ENCODE measurements around the gene SLC25A42.
"Not testable (repeated sequence)": the region's sequence is repeated elsewhere in the genome, so short reads cannot be mapped to it uniquely, and the experiment has no call there.

The SLC25A42 gene

DNA sequence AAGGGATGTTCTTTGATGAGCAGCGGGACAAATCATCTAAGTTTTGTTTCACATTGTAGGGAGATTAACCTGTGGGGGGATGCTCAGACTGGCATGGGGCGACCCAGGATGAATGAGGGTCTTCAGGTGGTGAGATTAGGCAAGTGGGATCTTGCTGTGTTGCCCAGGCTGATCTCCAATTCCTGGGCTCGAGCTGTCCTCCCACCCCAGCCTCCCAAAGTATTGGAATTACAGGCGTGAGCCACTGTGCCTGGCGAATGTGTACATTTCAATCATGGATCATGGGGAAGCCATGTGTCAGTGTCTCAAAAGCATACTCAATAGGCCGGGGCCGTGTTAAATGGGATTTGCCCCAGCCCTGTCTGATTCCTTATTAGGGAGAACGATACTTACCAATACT is 8.1 kb downstream of the SLC25A42 start:
- no peak for DNase-seq

DNA sequence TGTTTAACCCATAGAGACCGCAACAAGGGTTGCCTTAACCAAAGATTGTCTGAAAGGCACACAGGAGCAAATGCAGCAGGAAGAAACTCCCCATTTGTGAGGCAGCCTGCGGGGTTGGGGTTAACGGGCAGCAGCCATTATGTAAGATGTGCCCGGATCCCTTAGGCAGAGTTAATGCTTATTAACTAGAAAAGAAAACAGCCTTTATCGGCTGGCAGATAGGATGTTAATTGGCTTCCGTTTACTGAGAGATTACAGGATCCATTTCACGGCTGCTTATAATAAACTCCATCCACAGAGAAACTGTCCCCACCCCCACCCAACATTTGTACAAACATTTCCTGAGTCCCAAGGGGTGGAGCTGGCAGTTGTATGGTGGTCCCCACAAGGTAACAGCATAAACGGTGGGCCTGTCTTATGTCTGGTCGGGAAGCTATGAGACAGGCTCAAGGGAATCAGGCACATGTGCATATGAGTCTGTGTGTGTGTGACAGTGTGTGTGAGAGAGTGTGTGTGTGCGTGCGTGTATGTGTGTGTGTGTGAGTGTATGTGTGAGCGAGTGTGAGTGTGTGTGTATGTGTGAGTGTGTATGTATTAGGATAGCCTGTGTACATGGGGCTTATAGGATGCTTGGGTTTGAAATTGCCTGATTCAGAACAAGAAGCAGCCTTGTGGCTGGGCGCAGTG is 10.5 kb downstream of the SLC25A42 start:
- no peak for DNase-seq

DNA sequence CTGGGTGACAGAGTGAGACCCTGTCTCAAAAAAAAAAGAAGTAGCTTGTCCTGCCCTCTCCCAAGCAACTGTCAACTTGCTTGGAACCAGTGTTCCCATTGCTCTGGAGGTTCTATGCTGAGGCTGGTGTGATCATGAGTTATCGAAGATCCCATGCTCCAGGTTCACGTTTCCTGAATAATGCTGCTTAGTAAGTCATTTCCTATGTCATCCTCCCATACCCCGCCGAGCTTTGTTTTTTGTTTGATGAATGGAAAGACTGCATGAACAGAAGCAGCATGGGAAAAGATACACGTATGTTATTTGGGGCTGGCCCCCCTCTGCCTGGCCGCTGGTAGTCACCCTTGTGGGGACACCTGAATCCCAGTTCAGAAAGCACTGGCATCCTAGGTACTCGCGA is 11.3 kb downstream of the SLC25A42 start:
- DNase-seq: no peak

DNA sequence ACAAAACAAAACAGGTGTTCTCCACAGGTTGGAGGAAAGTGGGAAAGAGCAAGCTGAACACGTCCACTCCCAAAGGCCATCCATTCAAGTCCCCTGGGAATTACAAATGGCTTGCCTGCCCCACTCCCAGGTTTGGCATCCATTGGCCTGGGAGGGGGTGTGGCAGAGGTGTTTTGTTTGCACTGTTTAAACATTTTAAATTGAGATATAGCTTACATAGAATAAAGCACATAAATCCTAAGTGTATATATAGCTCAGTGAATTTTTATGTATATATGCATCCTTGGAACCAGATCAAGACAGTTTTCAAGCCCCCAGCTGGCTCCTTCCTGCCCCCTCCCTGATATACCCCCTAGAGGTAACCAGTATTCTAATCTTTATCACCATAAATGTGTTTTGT is 12.7 kb downstream of the SLC25A42 start:
- DNase-seq: no peak

DNA sequence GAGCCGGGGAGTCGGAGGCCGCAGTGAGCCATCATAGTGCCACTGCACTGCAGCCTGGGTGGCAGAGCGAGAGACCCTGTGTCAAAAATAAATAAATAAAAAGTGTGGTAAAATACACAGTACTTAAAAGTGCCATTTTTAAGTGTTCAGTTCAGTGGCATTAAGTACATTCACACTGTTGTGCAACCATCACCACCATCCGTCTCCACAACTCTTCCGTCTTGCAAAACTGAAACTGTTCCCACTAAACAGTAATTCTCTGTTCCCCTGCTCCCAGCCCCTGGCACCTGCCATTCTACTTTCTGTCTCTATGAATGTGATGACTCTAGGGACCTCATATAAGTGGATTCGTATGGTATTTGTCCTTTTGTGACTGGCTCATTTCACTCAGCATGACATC is 13.3 kb downstream of the SLC25A42 start:
- DNase-seq: no peak

DNA sequence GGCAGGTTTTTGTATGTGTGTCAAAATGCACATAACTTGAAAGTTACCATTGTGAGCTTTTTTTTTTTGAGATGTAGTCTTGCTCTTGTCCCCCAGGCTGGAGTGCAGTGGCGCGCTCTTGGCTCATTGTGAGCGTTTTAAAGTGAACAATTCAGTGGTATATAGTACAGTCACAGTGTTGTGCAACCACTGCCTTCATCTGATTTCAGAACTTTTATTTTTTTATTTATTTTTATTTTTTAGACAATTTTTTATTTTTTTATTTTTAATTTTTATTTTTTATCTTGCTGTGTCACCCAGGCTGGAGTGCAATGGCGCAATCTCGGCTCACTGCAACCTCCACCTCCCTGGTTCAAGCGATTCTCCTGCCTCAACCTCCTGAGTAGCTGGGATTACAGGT is 15.0 kb downstream of the SLC25A42 start:
- DNase-seq: no peak

DNA sequence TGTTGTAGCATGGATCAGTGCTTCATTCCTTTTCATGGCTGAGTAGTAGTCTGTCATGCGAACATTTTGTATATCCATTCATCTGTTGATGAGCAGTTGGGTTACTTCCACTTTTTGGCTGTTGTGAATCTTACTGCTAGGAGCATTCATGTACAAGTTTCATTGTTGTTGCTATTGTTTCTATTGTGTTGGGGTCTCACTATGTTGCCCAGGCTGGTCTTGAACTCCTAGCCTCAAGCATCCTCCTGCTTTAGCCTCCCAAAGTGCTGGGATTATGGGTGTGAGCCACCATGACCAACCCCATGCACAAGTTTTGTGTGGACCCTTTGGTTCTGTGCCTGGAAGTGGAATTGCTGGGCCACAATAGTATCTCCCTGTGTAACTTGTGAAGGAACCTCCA is 15.8 kb downstream of the SLC25A42 start:
- DNase-seq: no peak

DNA sequence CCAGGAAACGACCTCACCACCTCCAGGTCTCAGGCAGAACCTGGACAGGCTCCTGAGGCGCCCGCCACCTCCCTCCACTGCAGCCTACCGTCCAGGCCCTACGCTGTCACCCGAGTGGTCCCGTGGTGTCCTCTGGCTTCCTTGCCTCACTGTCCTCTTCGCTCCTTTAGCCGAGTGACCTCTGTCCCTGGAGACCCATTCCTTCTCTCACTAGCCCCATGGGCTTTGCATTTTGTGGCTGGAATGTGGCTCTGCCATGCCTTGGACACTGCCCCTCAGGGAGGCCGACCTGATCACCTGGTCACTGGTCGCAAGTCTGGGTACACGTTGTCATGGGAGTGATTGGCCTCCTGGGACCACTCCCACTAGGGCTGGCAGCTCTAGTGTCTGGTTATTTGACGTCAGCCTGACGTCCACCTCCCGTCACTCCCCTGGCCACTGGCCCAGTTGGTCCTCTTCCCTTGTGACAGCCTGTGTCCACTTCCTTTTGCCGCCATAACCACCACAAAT is 17.9 kb downstream of the SLC25A42 start:
- DNase-seq: no peak

DNA sequence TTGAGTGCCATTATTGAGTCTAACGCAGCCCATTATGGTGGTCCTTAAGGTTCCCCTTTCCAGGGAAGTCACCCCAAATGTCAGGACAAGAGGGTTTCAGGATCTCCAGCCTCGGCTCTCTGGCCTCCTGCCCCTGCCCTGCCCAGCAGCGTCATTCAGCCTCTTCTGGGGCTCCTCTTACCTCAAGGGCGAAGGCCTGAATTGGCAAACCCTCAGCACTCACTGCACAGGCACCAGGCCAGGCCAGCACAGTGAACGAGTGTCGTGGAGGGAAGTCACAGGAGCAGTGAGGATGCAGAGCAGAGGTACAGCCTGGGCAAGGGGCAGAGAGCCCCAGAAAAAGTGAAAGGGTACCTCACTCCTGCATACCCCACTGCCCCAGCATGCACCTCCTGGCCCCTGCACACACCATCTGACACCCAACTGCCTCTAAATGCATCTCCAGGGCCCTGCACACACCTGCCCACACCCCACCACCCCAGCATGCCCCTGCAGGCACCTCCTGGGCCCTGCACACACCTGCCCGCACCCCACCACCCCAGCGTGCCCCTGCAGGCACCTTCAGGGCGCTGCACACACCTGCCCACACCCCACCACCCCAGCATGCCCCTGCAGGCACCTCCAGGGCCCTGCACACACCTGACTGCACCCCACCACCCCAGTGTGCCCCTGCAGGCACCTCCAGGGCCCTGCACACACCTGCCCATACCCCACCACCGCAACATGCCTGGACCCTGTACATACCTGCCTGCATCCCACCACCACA is 19.8 kb downstream of the SLC25A42 start:
- DNase-seq: no peak

DNA sequence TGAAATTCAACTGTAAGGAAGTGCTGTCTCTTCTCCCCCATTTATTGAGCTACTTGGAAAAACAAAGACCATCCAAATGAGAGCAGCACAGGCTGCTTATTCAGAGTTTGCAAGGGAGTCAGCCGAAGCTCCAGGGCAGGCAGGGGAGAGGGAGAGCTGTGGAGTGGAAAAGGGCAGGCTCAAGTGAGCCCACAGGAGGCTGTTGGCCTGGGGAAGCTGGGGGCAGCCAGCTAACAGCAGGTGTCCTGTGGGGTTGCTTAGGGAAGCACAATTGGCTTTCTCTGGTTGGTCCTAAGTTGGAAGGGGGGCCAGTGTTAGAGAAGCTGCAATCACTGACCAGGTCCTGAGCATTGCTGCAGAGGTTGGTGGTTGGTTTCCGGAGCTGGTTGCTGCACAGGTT is 23.9 kb downstream of the SLC25A42 start:
- DNase-seq: no peak

DNA sequence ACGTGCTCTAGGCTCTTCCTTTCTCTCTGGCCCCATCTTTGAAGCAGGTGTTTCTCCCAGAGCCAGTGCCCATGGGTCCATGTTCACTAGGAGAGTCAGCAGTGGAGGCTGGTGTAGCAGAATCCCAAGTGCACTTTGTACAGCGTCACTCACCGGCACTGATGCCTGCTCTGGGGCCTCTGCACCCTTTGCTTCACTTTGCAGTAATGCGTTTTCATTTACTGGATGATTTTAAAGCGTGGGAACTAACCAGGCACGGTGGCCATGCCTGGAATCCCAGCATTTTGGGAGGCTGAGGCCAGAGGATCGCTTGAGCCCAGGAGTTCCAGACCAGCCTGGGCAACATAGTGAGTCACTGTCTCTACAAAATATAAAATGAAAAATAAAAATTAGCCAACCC is 30.7 kb downstream of the SLC25A42 start:
- no peak for DNase-seq

DNA sequence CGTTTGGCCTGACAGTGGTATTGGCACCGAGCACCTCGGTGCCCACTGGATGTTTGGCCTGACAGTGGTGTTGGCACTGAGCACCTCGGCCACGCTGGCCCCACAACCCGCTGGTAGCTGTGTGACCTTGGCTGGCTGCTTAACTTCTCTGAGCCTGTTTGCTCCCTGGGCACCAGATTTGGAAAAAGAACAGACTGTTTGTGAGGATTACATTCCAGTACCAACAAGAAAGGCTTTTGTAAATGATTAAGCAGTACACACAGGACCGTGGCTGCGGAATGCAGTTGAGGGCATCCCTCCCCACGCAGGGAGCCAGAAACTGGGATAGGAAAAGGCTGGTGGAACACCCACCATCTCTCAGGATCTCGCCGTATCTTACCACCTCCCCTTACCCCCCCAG is 31.9 kb downstream of the SLC25A42 start:
- DNase-seq: no peak

DNA sequence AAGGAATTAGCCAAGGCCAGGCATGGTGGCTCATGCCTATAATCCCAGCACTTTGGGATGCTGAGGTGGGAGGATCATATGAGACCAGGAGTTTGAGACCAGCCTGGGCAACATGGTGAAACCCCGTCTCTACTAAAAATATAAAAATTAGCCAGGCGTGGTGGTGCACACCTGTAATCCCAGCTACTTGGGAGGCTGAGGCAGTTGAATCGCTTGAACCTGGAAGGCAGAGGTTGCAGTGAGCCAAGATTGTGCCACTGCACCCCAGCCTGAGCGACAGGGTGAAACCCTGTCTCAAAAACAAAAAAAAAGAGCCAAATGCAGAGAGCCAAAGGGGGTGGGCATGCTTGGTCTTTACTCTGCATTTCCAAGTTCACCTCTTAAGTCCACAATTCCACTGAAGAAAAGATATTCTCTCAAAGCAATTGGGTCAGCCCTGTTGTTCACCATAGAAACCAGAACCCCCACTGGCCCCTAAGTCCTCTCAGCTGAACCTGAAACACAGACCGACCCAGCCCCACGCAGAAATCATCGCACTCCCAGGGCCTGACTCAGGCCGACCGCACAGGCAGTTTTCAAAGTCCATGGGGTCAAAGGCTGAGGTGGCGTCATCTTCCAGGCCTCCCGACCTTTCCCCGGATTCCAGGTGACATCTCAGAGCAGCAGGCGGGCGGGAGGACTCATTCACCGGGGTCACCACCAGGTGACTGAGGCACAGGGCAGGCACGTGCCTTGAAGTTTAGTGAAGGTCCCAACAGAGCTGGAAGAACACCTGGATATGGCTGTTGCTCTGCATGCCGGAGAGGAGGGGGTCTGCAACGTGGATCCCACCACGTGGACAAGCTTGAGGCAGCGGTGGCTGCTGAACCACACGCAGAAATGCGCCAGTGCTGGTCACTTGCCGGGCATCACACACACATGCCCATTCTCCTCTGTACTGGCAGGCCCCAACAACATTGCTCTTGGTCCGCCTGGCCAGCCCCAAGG is 33.1 kb downstream of the SLC25A42 start:
- no peak for DNase-seq

DNA sequence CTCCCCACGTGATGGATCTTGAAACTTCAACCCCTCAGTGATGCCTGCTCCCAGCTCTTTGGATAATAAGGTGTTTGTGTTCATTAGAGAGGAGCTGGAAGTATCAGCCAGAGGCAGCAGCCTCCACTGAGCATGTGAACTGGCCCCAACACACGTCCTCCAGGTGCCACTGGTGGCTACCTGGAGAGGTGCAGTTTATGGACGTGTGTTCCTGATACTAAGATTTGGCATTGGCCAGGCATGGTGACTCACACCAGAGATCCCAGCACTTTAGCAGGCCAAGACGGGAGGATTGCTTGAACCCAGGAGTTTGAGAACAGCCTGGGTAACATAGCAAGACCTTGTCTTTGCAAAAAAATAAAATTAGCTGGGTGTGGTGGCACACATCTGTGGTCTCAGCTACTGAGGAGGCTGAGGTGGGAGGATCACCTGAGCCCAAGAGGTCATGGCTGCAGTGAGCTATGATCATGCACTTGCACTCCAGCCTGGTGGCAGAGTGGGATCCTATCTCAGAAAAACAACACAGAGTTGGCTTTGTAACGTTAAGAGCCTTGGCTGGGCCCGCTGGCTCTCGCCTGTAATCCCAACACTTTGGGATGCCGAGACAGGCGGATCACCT is 34.4 kb downstream of the SLC25A42 start:
- no peak for DNase-seq

DNA sequence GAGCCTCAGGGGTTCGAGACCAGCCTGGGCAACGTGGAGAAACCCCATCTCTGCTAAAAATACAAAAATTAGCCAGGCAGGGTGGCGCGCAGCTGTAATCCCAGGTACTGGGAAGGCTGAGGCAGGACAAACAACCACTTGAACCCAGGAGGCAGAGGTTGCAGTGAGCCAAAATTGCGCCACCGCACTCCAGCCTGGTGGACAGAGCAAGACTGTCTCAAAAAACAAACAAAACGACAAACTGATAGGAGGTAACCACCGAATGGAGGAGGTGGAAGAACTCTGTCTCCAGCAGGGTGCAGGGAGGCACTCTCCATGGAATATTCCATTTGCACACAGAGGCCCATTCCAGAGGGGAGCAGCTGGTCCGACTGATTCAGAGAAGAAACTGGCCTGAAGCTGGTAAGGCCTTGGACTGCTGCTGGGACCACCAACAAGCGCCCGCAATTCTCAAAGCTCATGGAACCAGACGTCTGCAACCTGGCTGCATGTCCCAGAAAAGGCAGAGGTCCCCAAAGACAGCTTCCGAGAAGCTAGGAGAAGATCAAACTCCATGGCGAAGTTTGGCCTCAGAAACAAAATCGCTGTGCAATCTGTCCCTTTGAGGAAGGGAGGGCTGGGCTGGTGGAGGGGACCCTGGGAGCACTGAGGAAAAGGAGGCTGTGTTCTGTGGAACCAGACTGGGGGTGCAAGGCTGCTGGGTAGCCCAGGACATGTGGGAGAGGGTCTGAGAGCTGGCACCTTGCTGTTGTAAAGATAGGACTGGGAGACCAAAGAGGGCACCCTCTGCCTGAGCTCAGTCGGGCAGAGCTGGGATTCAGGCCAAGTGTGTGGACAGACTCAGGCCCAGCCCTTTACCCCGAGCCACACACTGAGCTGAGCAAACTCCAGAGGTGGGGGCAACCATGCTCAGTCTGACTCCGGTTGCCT is 35.2 kb downstream of the SLC25A42 start:
- no peak for DNase-seq

DNA sequence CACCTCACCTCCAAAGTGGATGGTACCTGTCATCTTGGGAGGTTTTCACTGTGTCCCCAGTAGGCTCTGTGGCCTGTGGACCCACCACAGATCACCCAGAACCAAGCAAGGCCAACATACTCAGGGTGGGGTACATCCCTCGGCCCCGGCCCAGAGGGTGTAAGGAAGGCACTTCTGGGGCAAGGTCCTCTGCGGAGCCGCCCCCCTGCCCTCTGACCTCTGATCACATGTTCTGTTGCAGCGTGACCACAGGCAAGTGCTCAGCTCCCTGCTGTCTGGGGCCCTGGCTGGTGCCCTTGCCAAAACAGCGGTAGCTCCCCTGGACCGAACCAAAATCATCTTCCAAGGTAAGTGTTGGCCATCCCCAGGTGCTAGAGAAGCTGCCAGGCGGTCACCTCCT is 37.7 kb downstream of the SLC25A42 start:
- DNase-seq: no peak

DNA sequence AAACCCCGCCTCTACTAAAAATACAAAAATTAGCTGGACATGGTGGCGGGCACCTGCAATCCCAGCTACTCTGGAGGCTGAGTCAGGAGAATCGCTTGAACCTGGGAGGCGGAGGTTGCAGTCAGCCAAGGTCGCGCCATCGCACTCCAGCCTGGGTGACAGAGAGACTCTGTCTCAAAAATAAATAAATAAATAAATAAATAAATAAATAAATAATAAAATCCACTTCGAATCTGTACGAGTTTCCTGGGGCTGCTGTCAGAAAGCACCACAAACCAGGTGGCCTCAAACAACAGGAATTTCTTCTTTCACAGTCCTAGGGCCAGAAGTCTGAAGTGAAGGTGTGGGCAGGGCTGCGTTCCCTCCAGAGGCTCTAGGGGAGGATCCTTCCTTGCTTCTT is 38.8 kb downstream of the SLC25A42 start:
- DNase-seq: not testable (repeated sequence)

DNA sequence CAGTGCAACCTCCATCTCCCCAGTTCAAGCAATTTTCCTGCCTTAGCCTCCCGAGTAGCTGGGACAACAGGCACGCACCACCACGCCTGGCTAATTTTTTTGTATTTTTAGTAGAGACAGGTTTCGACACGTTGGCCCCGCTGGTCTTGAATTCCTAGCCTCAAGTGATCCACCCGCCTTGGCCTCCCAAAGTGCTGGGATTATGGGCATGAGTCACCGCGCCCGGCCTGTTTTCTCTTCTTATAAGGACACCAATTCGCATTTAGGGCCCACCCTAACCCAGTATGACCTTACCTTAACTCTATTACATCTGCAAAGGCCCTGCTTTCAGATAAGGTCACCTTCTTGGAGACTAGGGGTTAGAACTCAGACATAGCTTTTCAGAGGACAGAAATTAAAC is 39.4 kb downstream of the SLC25A42 start:
- DNase-seq: no peak

DNA sequence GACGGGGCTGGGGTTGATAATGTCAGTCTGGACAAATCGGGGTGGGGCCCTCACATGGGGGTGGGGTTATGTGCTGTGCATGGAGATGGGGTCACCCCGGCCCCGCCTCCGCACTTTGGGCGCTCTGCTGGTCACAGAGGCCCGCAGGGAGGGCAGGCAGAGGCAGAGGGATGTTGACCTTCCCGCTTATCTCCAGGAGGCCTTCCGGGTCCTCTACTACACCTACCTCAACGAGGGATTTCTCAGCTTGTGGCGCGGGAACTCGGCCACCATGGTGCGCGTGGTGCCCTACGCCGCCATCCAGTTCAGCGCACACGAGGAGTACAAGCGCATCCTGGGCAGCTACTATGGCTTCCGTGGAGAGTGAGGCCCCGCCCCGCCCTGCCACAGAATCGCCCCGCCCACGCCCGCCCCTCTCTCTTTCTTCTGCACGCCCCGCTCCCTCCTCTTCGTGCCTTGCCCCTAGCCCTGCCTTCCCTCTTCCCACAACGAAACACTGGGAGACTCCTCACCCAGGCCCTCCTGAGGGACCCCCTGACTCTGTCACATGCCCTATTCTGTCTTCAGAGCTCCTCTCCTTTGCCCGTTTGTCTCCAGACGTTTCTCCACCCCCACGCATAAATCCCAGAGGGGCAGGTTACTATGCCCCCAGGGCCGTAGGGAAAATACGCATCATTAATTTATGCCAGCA is 41.7 kb downstream of the SLC25A42 start:
- DNase-seq: no peak

DNA sequence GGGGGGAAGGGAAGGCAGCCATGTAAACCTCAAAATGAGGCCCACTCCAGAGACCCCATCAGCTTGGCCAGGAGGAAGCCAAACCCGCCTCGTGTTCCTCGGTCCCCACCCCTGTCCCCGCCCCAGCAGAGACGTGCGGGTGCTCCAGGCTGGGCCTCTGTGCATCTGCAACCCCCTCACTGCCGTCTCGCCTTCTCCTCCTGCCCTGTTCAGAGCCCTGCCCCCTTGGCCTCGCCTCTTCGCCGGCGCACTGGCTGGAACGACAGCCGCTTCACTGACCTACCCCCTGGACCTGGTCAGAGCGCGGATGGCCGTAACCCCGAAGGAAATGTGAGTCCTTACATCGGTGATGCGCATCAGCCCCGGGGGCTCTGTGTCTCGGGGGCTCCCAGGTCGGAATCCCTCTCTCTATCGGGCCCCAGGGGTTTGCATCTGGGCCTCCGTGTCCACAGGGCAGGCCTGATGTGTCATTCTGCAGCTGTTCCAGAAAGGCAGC is 42.3 kb downstream of the SLC25A42 start:
- no peak for DNase-seq

DNA sequence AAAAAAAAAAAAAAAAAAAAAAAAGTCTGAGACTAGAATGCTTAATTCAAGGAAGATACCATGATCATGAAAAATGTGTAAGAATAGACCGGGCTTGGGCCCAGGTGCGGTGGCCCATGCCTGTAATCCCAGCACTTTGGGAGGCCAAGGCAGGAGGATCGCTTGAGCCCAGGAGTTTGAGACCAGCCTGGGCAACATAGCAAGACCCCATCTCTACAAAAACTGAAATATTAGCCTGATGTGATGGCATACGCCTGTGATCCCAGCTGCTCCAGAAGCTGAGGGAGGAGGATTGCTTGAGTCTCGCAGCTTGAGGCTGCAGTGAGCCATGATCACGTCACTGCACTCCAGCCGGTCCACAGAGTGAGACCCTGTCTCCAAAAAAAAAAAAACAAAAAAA is 43.1 kb downstream of the SLC25A42 start:
- not testable (repeated sequence) for DNase-seq

All from central memory CD4-positive, alpha-beta T cell (primary cell).